Bronchial epithelial cell (primary cell): ENCODE measurements around the gene TPRG1. TPM values are rescaled to one million over a fixed set of nuclear protein-coding genes. Genes with fewer than 3 reads are reported as not detected.

ENCODE experiments used
- DNase-seq: peaks from one replicate; pipeline ENCODE4 v3.0.0-alpha.2; 2010; ENCODE audit warnings: low read depth
- FAIRE-seq: peaks from 2 replicates; lab custom pipeline; 2011; peaks lifted over from hg19 to GRCh38; lab: Jason Lieb, UNC
- H3K27me3 ChIP-seq: 2 replicates; pipeline ENCODE4 v1.5.1; 2011; ENCODE audit warnings: low read length; ENCODE audit not compliant: control insufficient read depth, insufficient read depth
- H3K36me3 ChIP-seq: 2 replicates; pipeline ENCODE4 v1.5.1; 2011; ENCODE audit warnings: low read length; ENCODE audit not compliant: control insufficient read depth, insufficient read depth
- H3K4me3 ChIP-seq: 2 replicates; pipeline ENCODE4 v1.5.1; 2011; ENCODE audit warnings: mild to moderate bottlenecking, low read depth, low read length, control low read depth
- CTCF ChIP-seq: IDR thresholded peaks from 2 replicates; pipeline ENCODE4 v1.5.1; 2011; ENCODE audit warnings: mild to moderate bottlenecking, moderate library complexity, low read length, control low read depth, inconsistent platforms; ENCODE audit not compliant: insufficient read depth, severe bottlenecking
- total RNA-seq: library from RNA; depleted of rRNA; stranded (reverse); fragments of >200 nt; gene quantifications from 2 replicates; pipeline ENCODE4 v1.2.1, GENCODE V29; 2014

TPRG1 gene
- total RNA-seq, 1 donor from 2014 or later, result 1.6 TPM

GRCh38 chr3:189289251-189289650 is 117.5 kb downstream of the TPRG1 start:
- DNase-seq (no peak), FAIRE-seq (no peak)
- no peak for TF ChIP-seq CTCF
- no peaks in the 10 kb centered on the region for H3K36me3 ChIP-seq
- H3K27me3 ChIP-seq, result no peaks in the 10 kb centered on the region
- H3K4me3 ChIP-seq, result no peak overlapping the region

- FAIRE-seq, result peak; percentile 88
- DNase-seq, result peak; percentile 58
- Histone ChIP-seq H3K36me3 (no peaks in the 10 kb centered on the region), H3K4me3 (no peak overlapping the region), H3K27me3 (no peaks in the 10 kb centered on the region)
- no peak for TF ChIP-seq CTCF
Observed at GRCh38 chr3:189292667-189293484, 121.1 kb downstream of the TPRG1 start.

GRCh38 chr3:189294649-189295048 is 122.9 kb downstream of the TPRG1 start:
- H3K27me3 ChIP-seq, result no peaks in the 10 kb centered on the region
- H3K36me3 ChIP-seq, result no peaks in the 10 kb centered on the region
- no peak overlapping the region for H3K4me3 ChIP-seq
- TF ChIP-seq CTCF, result no peak
- DNase-seq (no peak), FAIRE-seq (no peak)

- no peaks in the 10 kb centered on the region for H3K36me3 ChIP-seq
- FAIRE-seq (no peak), DNase-seq (no peak)
- H3K4me3 ChIP-seq, result no peak overlapping the region
- TF ChIP-seq CTCF, result no peak
- H3K27me3 ChIP-seq, result no peaks in the 10 kb centered on the region
Observed at GRCh38 chr3:189295089-189295488, 123.3 kb downstream of the TPRG1 start.

GRCh38 chr3:189297932-189298331 is 126.2 kb downstream of the TPRG1 start:
- Histone ChIP-seq H3K27me3 (no peaks in the 10 kb centered on the region), H3K36me3 (no peaks in the 10 kb centered on the region), H3K4me3 (no peak overlapping the region)
- FAIRE-seq, result no peak
- peak; percentile 61 for DNase-seq
- TF ChIP-seq CTCF, result no peak
